T-helper 2 cell (primary cell): ENCODE measurements around the gene ZNF579.

Source experiments
- DNase-seq, 5 experiments: peaks; one replicate each; pipeline versions ENCODE4 v3.0.0 to v3.0.0-alpha.2; 2012 to 2022
- total RNA-seq, 2 donors: gene quantifications; one replicate each; lab custom pipeline; 2026; lab: John Stamatoyannopoulos, UW

ZNF579 gene
- 3.3 to 4.1 reads per million in 2 donors for total RNA-seq

GRCh38 chr19:55580628-55581144 is at the start of gene ZNF579:
Gene ZNF579, minus strand, starts transcription at chr19:55580848. Its CDS starts 1,209 bp downstream, at chr19:55579639.
- peak; percentile 27 to 86 (median 57) for DNase-seq

GRCh38 chr19:55626350-55626749 is 45.7 kb upstream of the ZNF579 start:
- peak in 3 of 5 experiments; percentile 59 to 94 (median 83) for DNase-seq

- no peak for DNase-seq
Observed at GRCh38 chr19:55625004-55625326, 44.3 kb upstream of the ZNF579 start.

GRCh38 chr19:55624109-55625003 is 43.7 kb upstream of the ZNF579 start, which contains the start of gene ZNF784:
Gene ZNF784, minus strand, starts transcription at chr19:55624566. Its CDS starts 5 bp downstream, at chr19:55624561.
- DNase-seq: peak; percentile 88 to 92 (median 90)

- DNase-seq: no peak
Observed at GRCh38 chr19:55623561-55623960, 42.9 kb upstream of the ZNF579 start.

- DNase-seq: no peak
Observed at GRCh38 chr19:55623130-55623529, 42.5 kb upstream of the ZNF579 start.

- no peak for DNase-seq
Observed at GRCh38 chr19:55622242-55622969, 41.8 kb upstream of the ZNF579 start.

GRCh38 chr19:55621673-55622231 is 41.1 kb upstream of the ZNF579 start:
- no peak for DNase-seq

GRCh38 chr19:55621205-55621672 is 40.6 kb upstream of the ZNF579 start:
- DNase-seq: no peak

GRCh38 chr19:55620410-55621204 is 40.0 kb upstream of the ZNF579 start:
- peak in 1 of 5 experiments; percentile 35 for DNase-seq

- DNase-seq: no peak
Observed at GRCh38 chr19:55619286-55619685, 38.6 kb upstream of the ZNF579 start.

GRCh38 chr19:55618426-55618825 is 37.8 kb upstream of the ZNF579 start:
- no peak for DNase-seq

- no peak for DNase-seq
Observed at GRCh38 chr19:55617426-55617825, 36.8 kb upstream of the ZNF579 start.

- no peak for DNase-seq
Observed at GRCh38 chr19:55616395-55616875, 35.8 kb upstream of the ZNF579 start.

GRCh38 chr19:55615543-55616394 is 35.1 kb upstream of the ZNF579 start:
- no peak for DNase-seq

GRCh38 chr19:55614711-55615542 is 34.3 kb upstream of the ZNF579 start:
- no peak for DNase-seq

GRCh38 chr19:55613930-55614710 is 33.5 kb upstream of the ZNF579 start:
- DNase-seq: no peak

GRCh38 chr19:55613396-55613795 is 32.7 kb upstream of the ZNF579 start:
- no peak for DNase-seq

GRCh38 chr19:55611983-55612645 is 31.5 kb upstream of the ZNF579 start:
- no peak for DNase-seq
